Right ventricle myocardium inferior (tissue), 1 donor: ENCODE data around the gene MDM4. TPM values are rescaled to one million over a fixed set of nuclear protein-coding genes. Genes with fewer than 3 reads are reported as not detected.

Experiments used
- ATAC-seq: fragments of 200-7000 bp; cut with Tn5 transposase; one replicate; pipeline ENCODE4 v1.9.1; 2020; ENCODE audit warnings: mild to moderate bottlenecking, moderate library complexity
- DNase-seq: peaks from one replicate; pipeline ENCODE4 v3.0.0; 2021; ENCODE audit errors: missing footprints
- intact Hi-C: fragments of 100-400 bp; cut with DNase I; formaldehyde crosslinking; loops from one replicate; pipeline ENCODE4 v1.11.0; 2022
- total RNA-seq: library from RNA; stranded (reverse); fragmentation: NEBNext Ultra II Directional; extraction: Animal tissue kit (Norgen Biotek cat#: 25700); gene quantifications from one replicate; pipeline ENCODE4 v1.2.1, GENCODE V29; 2021
- donor health status: DM: no; HTN: yes; CAD: no; lungs with severe emphysema.

The MDM4 gene
- total RNA-seq, 1 donor from 2014 or later, result 28.6 TPM

- no peak for ATAC-seq
Observed at GRCh38 chr1:204587621-204588020, 71.4 kb downstream of the MDM4 start.

GRCh38 chr1:204588826-204589225 is 72.6 kb downstream of the MDM4 start:
- DNase-seq (no peak), ATAC-seq (no peak)
- intact Hi-C loops, result no loop called here

More at GRCh38 chr1:204587621-204588020, 71.4 kb downstream of the MDM4 start:
- no peak for DNase-seq
- intact Hi-C loops, result no loop called here

GRCh38 chr1:204589409-204590038 is 73.3 kb downstream of the MDM4 start:
- intact Hi-C loops, result no loop called here
- no peak for ATAC-seq
- no peak for DNase-seq

- DNase-seq, result no peak
- no peak for ATAC-seq
- intact Hi-C loops, result no loop called here
Observed at GRCh38 chr1:204591473-204592090, 75.4 kb downstream of the MDM4 start.

GRCh38 chr1:204592246-204592948 is 76.2 kb downstream of the MDM4 start:
- DNase-seq, result peak; percentile 37
- intact Hi-C loops, result no loop called here

GRCh38 chr1:204598319-204598969 is 82.2 kb downstream of the MDM4 start:
- DNase-seq (no peak), ATAC-seq (no peak)
- intact Hi-C loops, result no loop called here

More at GRCh38 chr1:204592246-204592948, 76.2 kb downstream of the MDM4 start:
- no peak for ATAC-seq

- ATAC-seq, result no peak
- intact Hi-C loops, result no loop called here
Observed at GRCh38 chr1:204599098-204599497, 82.9 kb downstream of the MDM4 start.

GRCh38 chr1:204599596-204599995 is 83.4 kb downstream of the MDM4 start:
- intact Hi-C loops, result no loop called here

More at GRCh38 chr1:204599098-204599497, 82.9 kb downstream of the MDM4 start:
- DNase-seq, result no peak

GRCh38 chr1:204600203-204600602 is 84.0 kb downstream of the MDM4 start:
- ATAC-seq (no peak), DNase-seq (no peak)
- intact Hi-C loops, result no loop called here

More at GRCh38 chr1:204599596-204599995, 83.4 kb downstream of the MDM4 start:
- ATAC-seq (no peak), DNase-seq (no peak)

- intact Hi-C loops, result no loop called here
- no peak for DNase-seq
- ATAC-seq, result no peak
Observed at GRCh38 chr1:204600968-204601367, 84.8 kb downstream of the MDM4 start.

GRCh38 chr1:204602111-204602579 is 85.9 kb downstream of the MDM4 start:
- ATAC-seq (no peak), DNase-seq (no peak)
- intact Hi-C loops, result no loop called here

- DNase-seq (no peak), ATAC-seq (no peak)
- intact Hi-C loops, result no loop called here
Observed at GRCh38 chr1:204602871-204603542, 86.8 kb downstream of the MDM4 start.

- intact Hi-C loops, result no loop called here
- DNase-seq (no peak), ATAC-seq (no peak)
Observed at GRCh38 chr1:204605791-204606190, 89.6 kb downstream of the MDM4 start.

Other genes starting within 250 kb of the MDM4 start
- gene PLEKHA6, start 156.5 kb upstream of the MDM4 start, total RNA-seq, result 18.7 TPM
- gene PPP1R15B, start 104.6 kb upstream of the MDM4 start, total RNA-seq, result 21.0 TPM
- 22.7 TPM for gene PIK3C2B, start 21.6 kb upstream of the MDM4 start, total RNA-seq
- 1.5 TPM for gene LRRN2, start 169.3 kb downstream of the MDM4 start, total RNA-seq